ENCODE data around the gene PAQR9. TPM values are rescaled to one million over a fixed set of nuclear protein-coding genes. Genes with fewer than 3 reads are reported as not detected.

PAQR9 gene
- total RNA-seq, 1 donor from 2014 or later = 1.8 TPM

- DNase-seq (ENCODE audit: low read depth, low spot score) = no peak
- H3K4me3 Mint-ChIP-seq = no peak overlapping the region
These were observed 24.2 kb upstream of the PAQR9 start for GRCh38 chr3:142987707-142988106.

GRCh38 chr3:142987080-142987700 is 23.7 kb upstream of the PAQR9 start:
- H3K36me3 Mint-ChIP-seq (ENCODE audit: low read depth) = no peaks in the 10 kb centered on the region
- no peak overlapping the region for H3K4me3 Mint-ChIP-seq
- no peak overlapping the region for H3K27ac Mint-ChIP-seq (ENCODE audit: unreplicated experiment)
- TF ChIP-seq CTCF (conservative IDR thresholded peaks at IDR 0.05) = peak; percentile 84
- H3K4me1 Mint-ChIP-seq = peaks cover 7% of the 10 kb centered on the region
- no peaks in the 10 kb centered on the region for H3K27me3 Mint-ChIP-seq (ENCODE audit: low read depth)
- no peak for DNase-seq (ENCODE audit: low read depth, low spot score)
- H3K9me3 Mint-ChIP-seq = no peaks in the 10 kb centered on the region

More at GRCh38 chr3:142987707-142988106, 24.2 kb upstream of the PAQR9 start:
- no peaks in the 10 kb centered on the region for H3K9me3 Mint-ChIP-seq
- H3K27me3 Mint-ChIP-seq (ENCODE audit: low read depth) = no peaks in the 10 kb centered on the region
- H3K4me1 Mint-ChIP-seq = peaks cover 3% of the 10 kb centered on the region
- TF ChIP-seq CTCF (conservative IDR thresholded peaks at IDR 0.05) = no peak
- H3K36me3 Mint-ChIP-seq (ENCODE audit: low read depth) = no peaks in the 10 kb centered on the region
- no peak overlapping the region for H3K27ac Mint-ChIP-seq (ENCODE audit: unreplicated experiment)

GRCh38 chr3:142984255-142984654 is 20.8 kb upstream of the PAQR9 start:
- H3K9me3 Mint-ChIP-seq = no peaks in the 10 kb centered on the region
- no peak for DNase-seq (ENCODE audit: low read depth, low spot score)
- no peaks in the 10 kb centered on the region for H3K27me3 Mint-ChIP-seq (ENCODE audit: low read depth)
- no peak overlapping the region for H3K4me3 Mint-ChIP-seq
- H3K4me1 Mint-ChIP-seq = peaks cover 12% of the 10 kb centered on the region
- no peak for TF ChIP-seq CTCF (conservative IDR thresholded peaks at IDR 0.05)
- H3K36me3 Mint-ChIP-seq (ENCODE audit: low read depth) = no peaks in the 10 kb centered on the region
- H3K27ac Mint-ChIP-seq (ENCODE audit: unreplicated experiment) = no peak overlapping the region

GRCh38 chr3:142983318-142983717 is 19.8 kb upstream of the PAQR9 start:
- Mint-ChIP-seq H3K9me3 (no peaks in the 10 kb centered on the region), H3K36me3 (ENCODE audit: low read depth) (no peaks in the 10 kb centered on the region), H3K27ac (ENCODE audit: unreplicated experiment) (no peak overlapping the region), H3K27me3 (ENCODE audit: low read depth) (no peaks in the 10 kb centered on the region), H3K4me3 (no peak overlapping the region), H3K4me1 (peaks cover 12% of the 10 kb centered on the region)
- DNase-seq (ENCODE audit: low read depth, low spot score) = no peak
- TF ChIP-seq CTCF (conservative IDR thresholded peaks at IDR 0.05) = no peak

- H3K4me1 Mint-ChIP-seq = peaks cover 13% of the 10 kb centered on the region
- H3K9me3 Mint-ChIP-seq = no peaks in the 10 kb centered on the region
- H3K4me3 Mint-ChIP-seq = no peak overlapping the region
- TF ChIP-seq CTCF (conservative IDR thresholded peaks at IDR 0.05) = no peak
- no peaks in the 10 kb centered on the region for H3K27me3 Mint-ChIP-seq (ENCODE audit: low read depth)
- no peak overlapping the region for H3K27ac Mint-ChIP-seq (ENCODE audit: unreplicated experiment)
- H3K36me3 Mint-ChIP-seq (ENCODE audit: low read depth) = no peaks in the 10 kb centered on the region
- DNase-seq (ENCODE audit: low read depth, low spot score) = no peak
These were observed 18.7 kb upstream of the PAQR9 start for GRCh38 chr3:142982038-142982773.
